ENCODE data around the gene FBXL20. TPM values are rescaled to one million over a fixed set of nuclear protein-coding genes. Genes with fewer than 3 reads are reported as not detected.

The FBXL20 gene
- polyA plus RNA-seq, 1 of the 3 experiments (the other 2 are of a cell fraction) = 2.2 TPM

DNA sequence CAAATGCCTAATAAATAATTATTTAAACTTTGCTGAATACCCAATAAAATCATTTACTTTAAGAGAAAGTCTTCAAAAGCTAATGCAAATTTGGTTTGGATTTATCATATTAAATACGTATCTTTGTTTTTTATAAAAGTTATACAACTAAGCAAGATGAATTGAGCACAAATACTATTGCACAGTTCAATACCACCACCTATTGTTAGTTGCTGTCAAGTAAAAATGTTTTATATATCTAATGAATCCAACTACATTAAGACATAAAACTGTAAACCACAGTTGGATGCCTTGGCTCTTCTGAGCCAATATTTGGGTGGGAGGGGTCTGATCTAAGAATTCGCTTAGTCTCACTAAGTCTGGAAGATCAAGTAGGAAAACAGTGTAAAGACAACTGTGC lies 7.7 kb downstream of the FBXL20 start:
- ChIA-PET POLR2A (no interaction called here), CTCF (no interaction called here)
- H3K27me3 ChIP-seq (ENCODE audit: insufficient read depth) = no peaks in the 10 kb centered on the region
- H3K27ac ChIP-seq (ENCODE audit: low read depth in 2 of 2, low read length in 1 of 2) = no peak overlapping the region
- H2AFZ ChIP-seq (ENCODE audit: low read depth) = no peak overlapping the region
- WGBS (ENCODE audit: low lambda C conversion rate) = 88% methylated on average over 2 of the region's 2 CpGs
- no peak overlapping the region for H3K4me3 ChIP-seq (ENCODE audit: low read depth in 2 of 2, low read length in 1 of 2)
- no peaks in the 10 kb centered on the region for H3K4me1 ChIP-seq (ENCODE audit: control insufficient read depth in 1 of 2, insufficient read depth in 2 of 2, low read depth in 1 of 2, low read length in 1 of 2)
- peaks cover 83% of the 10 kb centered on the region for H3K79me2 ChIP-seq (ENCODE audit: insufficient read depth)
- H3F3A ChIP-seq (replicated peaks; ENCODE audit: insufficient read depth) = no peaks in the 10 kb centered on the region
- H3K9me2 ChIP-seq = no peaks in the 10 kb centered on the region
- H4K20me1 ChIP-seq (ENCODE audit: insufficient read depth) = peaks cover 28% of the 10 kb centered on the region; the same call in 1 of the 2 replicates
- TF ChIP-seq NFIC (IDR thresholded peaks at IDR 0.05; ENCODE audit: borderline replicate concordance) (no peak), EZH2phosphoT487 (IDR thresholded peaks at IDR 0.05; ENCODE audit: borderline replicate concordance, low read depth) (no peak)
- TF ChIP-seq, protein P1, sequence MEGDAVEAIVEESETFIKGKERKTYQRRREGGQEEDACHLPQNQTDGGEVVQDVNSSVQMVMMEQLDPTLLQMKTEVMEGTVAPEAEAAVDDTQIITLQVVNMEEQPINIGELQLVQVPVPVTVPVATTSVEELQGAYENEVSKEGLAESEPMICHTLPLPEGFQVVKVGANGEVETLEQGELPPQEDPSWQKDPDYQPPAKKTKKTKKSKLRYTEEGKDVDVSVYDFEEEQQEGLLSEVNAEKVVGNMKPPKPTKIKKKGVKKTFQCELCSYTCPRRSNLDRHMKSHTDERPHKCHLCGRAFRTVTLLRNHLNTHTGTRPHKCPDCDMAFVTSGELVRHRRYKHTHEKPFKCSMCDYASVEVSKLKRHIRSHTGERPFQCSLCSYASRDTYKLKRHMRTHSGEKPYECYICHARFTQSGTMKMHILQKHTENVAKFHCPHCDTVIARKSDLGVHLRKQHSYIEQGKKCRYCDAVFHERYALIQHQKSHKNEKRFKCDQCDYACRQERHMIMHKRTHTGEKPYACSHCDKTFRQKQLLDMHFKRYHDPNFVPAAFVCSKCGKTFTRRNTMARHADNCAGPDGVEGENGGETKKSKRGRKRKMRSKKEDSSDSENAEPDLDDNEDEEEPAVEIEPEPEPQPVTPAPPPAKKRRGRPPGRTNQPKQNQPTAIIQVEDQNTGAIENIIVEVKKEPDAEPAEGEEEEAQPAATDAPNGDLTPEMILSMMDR (IDR thresholded peaks at IDR 0.05) = peak; percentile 38; the same call in 1 of the 2 replicates
- TF ChIP-seq, protein P2, sequence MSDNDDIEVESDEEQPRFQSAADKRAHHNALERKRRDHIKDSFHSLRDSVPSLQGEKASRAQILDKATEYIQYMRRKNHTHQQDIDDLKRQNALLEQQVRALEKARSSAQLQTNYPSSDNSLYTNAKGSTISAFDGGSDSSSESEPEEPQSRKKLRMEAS (IDR thresholded peaks at IDR 0.05; ENCODE audit: low read depth) = no peak
- no peak overlapping the region for H3K9ac ChIP-seq
- H3K36me3 ChIP-seq (replicated peaks in 1 of 2; ENCODE audit: control insufficient read depth in 1 of 2, insufficient read depth in 2 of 2, low read length in 1 of 2) = no peaks in the 10 kb centered on the region
- no peak overlapping the region for H3K4me2 ChIP-seq
- no peak for DNase-seq
- H3K9me3 ChIP-seq = no peaks in the 10 kb centered on the region

DNA sequence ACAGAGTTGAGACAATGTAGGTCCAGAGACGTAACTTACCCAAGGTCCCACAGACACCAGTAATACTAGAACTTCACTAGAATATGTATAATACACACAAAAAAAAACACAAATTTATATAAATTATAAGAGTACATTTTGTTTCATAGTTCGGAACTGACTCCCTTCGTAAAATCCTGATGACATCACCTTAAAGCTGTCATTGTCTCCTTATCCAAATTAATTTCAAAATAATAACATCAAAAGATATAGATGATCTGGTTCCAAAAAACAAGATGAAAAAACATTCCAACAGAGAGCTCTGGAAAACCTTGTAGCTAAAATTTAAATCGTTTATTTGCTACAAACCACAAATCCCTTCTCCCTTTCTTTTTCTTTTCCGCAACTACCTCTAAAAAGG lies 10.0 kb downstream of the FBXL20 start:
- no peak for TF ChIP-seq RXRA (IDR thresholded peaks at IDR 0.05; ENCODE audit: borderline replicate concordance, low read depth)
- no peak for TF ChIP-seq MXI1 (IDR thresholded peaks at IDR 0.05; ENCODE audit: low read depth, low read length)
- no peak for TF ChIP-seq EZH2phosphoT487 (IDR thresholded peaks at IDR 0.05; ENCODE audit: borderline replicate concordance, low read depth)
- TF ChIP-seq YY1 (IDR thresholded peaks at IDR 0.05; ENCODE audit: low read depth) = no peak
- TF ChIP-seq JUND (IDR thresholded peaks at IDR 0.05) = no peak
- TF ChIP-seq SIN3A (IDR thresholded peaks at IDR 0.05; ENCODE audit: borderline replicate concordance, low read depth, low read length) = no peak
- TF ChIP-seq, protein P3, sequence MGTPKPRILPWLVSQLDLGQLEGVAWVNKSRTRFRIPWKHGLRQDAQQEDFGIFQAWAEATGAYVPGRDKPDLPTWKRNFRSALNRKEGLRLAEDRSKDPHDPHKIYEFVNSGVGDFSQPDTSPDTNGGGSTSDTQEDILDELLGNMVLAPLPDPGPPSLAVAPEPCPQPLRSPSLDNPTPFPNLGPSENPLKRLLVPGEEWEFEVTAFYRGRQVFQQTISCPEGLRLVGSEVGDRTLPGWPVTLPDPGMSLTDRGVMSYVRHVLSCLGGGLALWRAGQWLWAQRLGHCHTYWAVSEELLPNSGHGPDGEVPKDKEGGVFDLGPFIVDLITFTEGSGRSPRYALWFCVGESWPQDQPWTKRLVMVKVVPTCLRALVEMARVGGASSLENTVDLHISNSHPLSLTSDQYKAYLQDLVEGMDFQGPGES (IDR thresholded peaks at IDR 0.05; ENCODE audit: low read depth, low read length) = no peak
- TF ChIP-seq CHD2 (IDR thresholded peaks at IDR 0.05; ENCODE audit: low read length, partially characterized antibody) = no peak
- no peak for TF ChIP-seq EP300 (IDR thresholded peaks at IDR 0.05; ENCODE audit: borderline replicate concordance in 1 of 2, low read depth in 1 of 2, low read length in 1 of 2)
- no peak for TF ChIP-seq FOSL2 (IDR thresholded peaks at IDR 0.05; ENCODE audit: borderline replicate concordance, low read depth)
- TF ChIP-seq, protein P4, sequence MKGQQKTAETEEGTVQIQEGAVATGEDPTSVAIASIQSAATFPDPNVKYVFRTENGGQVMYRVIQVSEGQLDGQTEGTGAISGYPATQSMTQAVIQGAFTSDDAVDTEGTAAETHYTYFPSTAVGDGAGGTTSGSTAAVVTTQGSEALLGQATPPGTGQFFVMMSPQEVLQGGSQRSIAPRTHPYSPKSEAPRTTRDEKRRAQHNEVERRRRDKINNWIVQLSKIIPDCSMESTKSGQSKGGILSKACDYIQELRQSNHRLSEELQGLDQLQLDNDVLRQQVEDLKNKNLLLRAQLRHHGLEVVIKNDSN (IDR thresholded peaks at IDR 0.05; ENCODE audit: borderline replicate concordance, low read depth) = no peak
- no peak for TF ChIP-seq SMC3 (IDR thresholded peaks at IDR 0.05; ENCODE audit: low read depth, low read length)
- TF ChIP-seq NFIC (IDR thresholded peaks at IDR 0.05; ENCODE audit: borderline replicate concordance) = no peak
- Histone ChIP-seq H3K9me2 (no peaks in the 10 kb centered on the region), H3K9ac (no peak overlapping the region), H3K4me1 (ENCODE audit: control insufficient read depth in 1 of 2, insufficient read depth in 2 of 2, low read depth in 1 of 2, low read length in 1 of 2) (no peaks in the 10 kb centered on the region), H3K27me3 (ENCODE audit: insufficient read depth) (no peaks in the 10 kb centered on the region), H3K79me2 (ENCODE audit: insufficient read depth) (peaks cover 66% of the 10 kb centered on the region), H3K4me3 (ENCODE audit: low read depth in 2 of 2, low read length in 1 of 2) (no peak overlapping the region), H4K20me1 (ENCODE audit: insufficient read depth) (peaks cover 24% of the 10 kb centered on the region; the same call in 1 of the 2 replicates), H3K27ac (ENCODE audit: low read depth in 2 of 2, low read length in 1 of 2) (no peak overlapping the region), H3K9me3 (no peaks in the 10 kb centered on the region), H3F3A (replicated peaks; ENCODE audit: insufficient read depth) (no peaks in the 10 kb centered on the region), H3K4me2 (no peak overlapping the region), H2AFZ (ENCODE audit: low read depth) (no peak overlapping the region), H3K36me3 (replicated peaks in 1 of 2; ENCODE audit: control insufficient read depth in 1 of 2, insufficient read depth in 2 of 2, low read length in 1 of 2) (peaks cover 0 to 8% of the 10 kb centered on the region in 2 experiments)
- DNase-seq = no peak
- 78% methylated on average over 5 of the region's 5 CpGs for WGBS (ENCODE audit: low lambda C conversion rate)
- CTCF ChIA-PET = no interaction called here
- POLR2A ChIA-PET = no interaction called here

Measured in SK-N-SH (cell line).